Astrocyte (in vitro differentiated cells and primary cell): ENCODE results near the gene C22orf31. TPM values are rescaled to one million over a fixed set of nuclear protein-coding genes. Genes with fewer than 3 reads are reported as not detected.

ENCODE experiments used
- DNase-seq: peaks from one replicate; pipeline ENCODE4 v3.0.0-alpha.2; 2010; ENCODE audit warnings: low read depth
- FAIRE-seq: peaks from 2 replicates; lab custom pipeline; 2011; peaks lifted over from hg19 to GRCh38; lab: Jason Lieb, UNC
- H2AFZ ChIP-seq: 2 replicates; pipeline ENCODE4 v1.6.0; 2012; ENCODE audit warnings: low read depth, low read length, inconsistent platforms
- H3K27ac ChIP-seq: 2 replicates; pipeline ENCODE4 v1.5.1; 2011; ENCODE audit warnings: low read depth, low read length, inconsistent platforms
- H3K27me3 ChIP-seq: 2 replicates; pipeline ENCODE4 v1.6.0; 2011; ENCODE audit warnings: low read length, inconsistent platforms; ENCODE audit not compliant: insufficient read depth
- H3K36me3 ChIP-seq: 2 replicates; pipeline ENCODE4 v1.5.1; 2011; ENCODE audit warnings: low read length, inconsistent platforms; ENCODE audit not compliant: insufficient read depth
- H3K4me1 ChIP-seq: 2 replicates; pipeline ENCODE4 v1.5.1; 2011; ENCODE audit warnings: low read length, inconsistent platforms; ENCODE audit not compliant: insufficient read depth
- H3K4me2 ChIP-seq: 2 replicates; pipeline ENCODE4 v1.6.0; 2012; ENCODE audit warnings: low read length, inconsistent platforms
- H3K4me3 ChIP-seq: 2 replicates; pipeline ENCODE4 v1.5.1; 2011; ENCODE audit warnings: low read depth, mild to moderate bottlenecking, low read length, inconsistent platforms; ENCODE audit not compliant: insufficient read depth
- H3K79me2 ChIP-seq: 2 replicates; pipeline ENCODE4 v1.6.0; 2012; ENCODE audit warnings: mild to moderate bottlenecking, low read length, inconsistent platforms; ENCODE audit not compliant: insufficient read depth
- H3K9ac ChIP-seq: 2 replicates; pipeline ENCODE4 v1.6.0; 2012; ENCODE audit warnings: mild to moderate bottlenecking, low read length, inconsistent platforms
- H3K9me3 ChIP-seq: 2 replicates; pipeline ENCODE4 v1.5.1; 2012; ENCODE audit warnings: low read depth, mild to moderate bottlenecking, low read length, inconsistent platforms; ENCODE audit not compliant: insufficient read depth
- H4K20me1 ChIP-seq: 2 replicates; pipeline ENCODE4 v1.6.0; 2012; ENCODE audit warnings: low read length, inconsistent platforms; ENCODE audit not compliant: insufficient read depth
- H3K27ac Mint-ChIP-seq: one replicate; pipeline ENCODE4 v1.8.0; 2021; ENCODE audit warnings: mild to moderate bottlenecking, mixed read lengths; ENCODE audit not compliant: unreplicated experiment
- H3K27me3 Mint-ChIP-seq: one replicate; pipeline ENCODE4 v1.8.0; 2021; ENCODE audit warnings: low read depth, mixed read lengths; ENCODE audit not compliant: unreplicated experiment
- H3K36me3 Mint-ChIP-seq: one replicate; pipeline ENCODE4 v1.8.0; 2021; ENCODE audit warnings: low read depth, mixed read lengths; ENCODE audit not compliant: unreplicated experiment
- H3K4me1 Mint-ChIP-seq: one replicate; pipeline ENCODE4 v1.8.0; 2021; ENCODE audit warnings: low read depth, mixed read lengths; ENCODE audit not compliant: unreplicated experiment
- H3K4me3 Mint-ChIP-seq: one replicate; pipeline ENCODE4 v1.8.0; 2021; ENCODE audit warnings: mild to moderate bottlenecking, moderate library complexity, mixed read lengths; ENCODE audit not compliant: unreplicated experiment
- H3K9me3 Mint-ChIP-seq: one replicate; pipeline ENCODE4 v1.8.0; 2021; ENCODE audit warnings: mild to moderate bottlenecking, mixed read lengths; ENCODE audit not compliant: unreplicated experiment
- CTCF ChIP-seq: IDR thresholded peaks from 2 replicates; pipeline ENCODE4 v1.5.1; 2011; ENCODE audit warnings: low read depth, mild to moderate bottlenecking, inconsistent platforms, low read length, moderate library complexity; ENCODE audit not compliant: insufficient read depth
- EZH2 ChIP-seq: IDR thresholded peaks from 2 replicates; pipeline ENCODE4 v1.6.1; 2012; ENCODE audit warnings: mild to moderate bottlenecking, low read length, inconsistent platforms; ENCODE audit not compliant: insufficient read depth
- total RNA-seq: library from RNA; stranded (reverse); gene quantifications from 2 replicates; pipeline ENCODE4 v1.2.1, GENCODE V29; 2021

The C22orf31 gene
- total RNA-seq, 1 donor from 2014 or later = not detected

- H3K9me3 Mint-ChIP-seq = no peaks in the 10 kb centered on the region
- H2AFZ ChIP-seq = no peak overlapping the region
- no peak overlapping the region for H3K4me3 Mint-ChIP-seq
- no peak overlapping the region for H3K27ac ChIP-seq
- H3K27me3 ChIP-seq = no peaks in the 10 kb centered on the region
- H3K4me2 ChIP-seq = no peak overlapping the region
- H3K4me1 Mint-ChIP-seq = no peaks in the 10 kb centered on the region
- H4K20me1 ChIP-seq = no peaks in the 10 kb centered on the region
- H3K4me1 ChIP-seq = no peaks in the 10 kb centered on the region
- peaks cover 8% of the 10 kb centered on the region for H3K36me3 Mint-ChIP-seq
- H3K9ac ChIP-seq = no peak overlapping the region
- H3K9me3 ChIP-seq = no peaks in the 10 kb centered on the region
- no peak overlapping the region for H3K27ac Mint-ChIP-seq
- TF ChIP-seq CTCF (no peak), EZH2 (no peak)
- no peak for FAIRE-seq
- H3K36me3 ChIP-seq = no peaks in the 10 kb centered on the region
- no peak overlapping the region for H3K4me3 ChIP-seq
- DNase-seq = no peak
- no peaks in the 10 kb centered on the region for H3K79me2 ChIP-seq
- no peaks in the 10 kb centered on the region for H3K27me3 Mint-ChIP-seq
These were observed 8.5 kb downstream of the C22orf31 start for GRCh38 chr22:29053048-29053702.

- H3K36me3 Mint-ChIP-seq = peaks cover 10% of the 10 kb centered on the region
- no peak for TF ChIP-seq EZH2
- no peak for TF ChIP-seq CTCF
- FAIRE-seq = no peak
- H2AFZ ChIP-seq = no peak overlapping the region
- H3K27me3 Mint-ChIP-seq = no peaks in the 10 kb centered on the region
- H3K9ac ChIP-seq = no peak overlapping the region
- H3K36me3 ChIP-seq = no peaks in the 10 kb centered on the region
- H3K79me2 ChIP-seq = no peaks in the 10 kb centered on the region
- no peak overlapping the region for H3K4me3 Mint-ChIP-seq
- H4K20me1 ChIP-seq = no peaks in the 10 kb centered on the region
- no peaks in the 10 kb centered on the region for H3K27me3 ChIP-seq
- no peak for DNase-seq
- no peaks in the 10 kb centered on the region for H3K4me1 Mint-ChIP-seq
- no peaks in the 10 kb centered on the region for H3K9me3 ChIP-seq
- H3K27ac ChIP-seq = no peak overlapping the region
- H3K27ac Mint-ChIP-seq = no peak overlapping the region
- no peaks in the 10 kb centered on the region for H3K9me3 Mint-ChIP-seq
- no peaks in the 10 kb centered on the region for H3K4me1 ChIP-seq
- H3K4me3 ChIP-seq = no peak overlapping the region
- no peak overlapping the region for H3K4me2 ChIP-seq
These were observed 11.2 kb downstream of the C22orf31 start for GRCh38 chr22:29050457-29050856.

- H3K4me2 ChIP-seq = no peak overlapping the region
- H2AFZ ChIP-seq = no peak overlapping the region
- H3K9me3 ChIP-seq = no peaks in the 10 kb centered on the region
- H3K27ac ChIP-seq = no peak overlapping the region
- no peaks in the 10 kb centered on the region for H3K36me3 ChIP-seq
- no peak overlapping the region for H3K4me3 ChIP-seq
- Mint-ChIP-seq H3K36me3 (peaks cover 10% of the 10 kb centered on the region), H3K27ac (no peak overlapping the region), H3K4me1 (peaks cover under 1% of the 10 kb centered on the region), H3K4me3 (no peak overlapping the region), H3K27me3 (no peaks in the 10 kb centered on the region), H3K9me3 (no peaks in the 10 kb centered on the region)
- H3K79me2 ChIP-seq = no peaks in the 10 kb centered on the region
- H3K27me3 ChIP-seq = no peaks in the 10 kb centered on the region
- no peak for TF ChIP-seq EZH2
- no peak for TF ChIP-seq CTCF
- peaks cover 5% of the 10 kb centered on the region for H3K4me1 ChIP-seq
- FAIRE-seq (no peak), DNase-seq (no peak)
- H3K9ac ChIP-seq = no peak overlapping the region
- no peaks in the 10 kb centered on the region for H4K20me1 ChIP-seq
These were observed 11.9 kb downstream of the C22orf31 start for GRCh38 chr22:29049655-29050263.
